HL-60 (cell line): Measurements from ENCODE around the gene NATD1.

ENCODE experiments used
- POLR2AphosphoS5 ChIP-seq: IDR thresholded peaks from 2 replicates; pipeline ENCODE4 v1.6.1; 2012; ENCODE audit warnings: low read depth
- SPI1 ChIP-seq: IDR thresholded peaks from 2 replicates; pipeline ENCODE4 v1.6.1; 2012; ENCODE audit warnings: low read depth, mild to moderate bottlenecking, borderline replicate concordance
- TF ChIP-seq, protein P1 (sequence below): IDR thresholded peaks from one replicate; pipeline ENCODE4 v1.5.1; 2011; ENCODE audit warnings: low read length, control low read depth, inconsistent platforms; ENCODE audit not compliant: insufficient read depth
- TF ChIP-seq, protein P2 (sequence below): IDR thresholded peaks from 2 replicates; pipeline ENCODE4 v1.6.1; 2012; ENCODE audit warnings: low read depth; ENCODE audit not compliant: insufficient replicate concordance

DNA sequence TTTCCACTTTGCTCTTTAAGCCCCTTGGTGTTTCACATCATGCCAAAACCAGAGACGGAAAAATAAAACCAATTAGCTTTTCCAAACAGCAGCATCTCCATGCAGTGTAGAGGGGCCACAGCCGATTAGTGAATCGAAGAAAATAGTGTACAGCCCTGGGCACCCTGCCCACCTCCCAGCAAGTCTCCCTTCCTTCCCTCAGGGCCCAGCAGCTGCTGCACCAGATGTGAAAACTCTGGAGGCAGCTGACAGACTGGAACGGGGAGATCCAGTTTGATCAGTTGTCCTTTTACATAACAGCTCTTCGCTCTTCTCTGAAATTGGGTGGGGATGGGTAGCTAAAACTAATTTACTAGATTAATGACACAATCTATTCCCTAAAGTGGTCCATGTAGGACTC, 58.5 kb downstream of the NATD1 start:
- TF ChIP-seq, protein P1, sequence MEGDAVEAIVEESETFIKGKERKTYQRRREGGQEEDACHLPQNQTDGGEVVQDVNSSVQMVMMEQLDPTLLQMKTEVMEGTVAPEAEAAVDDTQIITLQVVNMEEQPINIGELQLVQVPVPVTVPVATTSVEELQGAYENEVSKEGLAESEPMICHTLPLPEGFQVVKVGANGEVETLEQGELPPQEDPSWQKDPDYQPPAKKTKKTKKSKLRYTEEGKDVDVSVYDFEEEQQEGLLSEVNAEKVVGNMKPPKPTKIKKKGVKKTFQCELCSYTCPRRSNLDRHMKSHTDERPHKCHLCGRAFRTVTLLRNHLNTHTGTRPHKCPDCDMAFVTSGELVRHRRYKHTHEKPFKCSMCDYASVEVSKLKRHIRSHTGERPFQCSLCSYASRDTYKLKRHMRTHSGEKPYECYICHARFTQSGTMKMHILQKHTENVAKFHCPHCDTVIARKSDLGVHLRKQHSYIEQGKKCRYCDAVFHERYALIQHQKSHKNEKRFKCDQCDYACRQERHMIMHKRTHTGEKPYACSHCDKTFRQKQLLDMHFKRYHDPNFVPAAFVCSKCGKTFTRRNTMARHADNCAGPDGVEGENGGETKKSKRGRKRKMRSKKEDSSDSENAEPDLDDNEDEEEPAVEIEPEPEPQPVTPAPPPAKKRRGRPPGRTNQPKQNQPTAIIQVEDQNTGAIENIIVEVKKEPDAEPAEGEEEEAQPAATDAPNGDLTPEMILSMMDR, result no peak
- TF ChIP-seq POLR2AphosphoS5, result no peak
- TF ChIP-seq SPI1, result no peak
- TF ChIP-seq, protein P2, sequence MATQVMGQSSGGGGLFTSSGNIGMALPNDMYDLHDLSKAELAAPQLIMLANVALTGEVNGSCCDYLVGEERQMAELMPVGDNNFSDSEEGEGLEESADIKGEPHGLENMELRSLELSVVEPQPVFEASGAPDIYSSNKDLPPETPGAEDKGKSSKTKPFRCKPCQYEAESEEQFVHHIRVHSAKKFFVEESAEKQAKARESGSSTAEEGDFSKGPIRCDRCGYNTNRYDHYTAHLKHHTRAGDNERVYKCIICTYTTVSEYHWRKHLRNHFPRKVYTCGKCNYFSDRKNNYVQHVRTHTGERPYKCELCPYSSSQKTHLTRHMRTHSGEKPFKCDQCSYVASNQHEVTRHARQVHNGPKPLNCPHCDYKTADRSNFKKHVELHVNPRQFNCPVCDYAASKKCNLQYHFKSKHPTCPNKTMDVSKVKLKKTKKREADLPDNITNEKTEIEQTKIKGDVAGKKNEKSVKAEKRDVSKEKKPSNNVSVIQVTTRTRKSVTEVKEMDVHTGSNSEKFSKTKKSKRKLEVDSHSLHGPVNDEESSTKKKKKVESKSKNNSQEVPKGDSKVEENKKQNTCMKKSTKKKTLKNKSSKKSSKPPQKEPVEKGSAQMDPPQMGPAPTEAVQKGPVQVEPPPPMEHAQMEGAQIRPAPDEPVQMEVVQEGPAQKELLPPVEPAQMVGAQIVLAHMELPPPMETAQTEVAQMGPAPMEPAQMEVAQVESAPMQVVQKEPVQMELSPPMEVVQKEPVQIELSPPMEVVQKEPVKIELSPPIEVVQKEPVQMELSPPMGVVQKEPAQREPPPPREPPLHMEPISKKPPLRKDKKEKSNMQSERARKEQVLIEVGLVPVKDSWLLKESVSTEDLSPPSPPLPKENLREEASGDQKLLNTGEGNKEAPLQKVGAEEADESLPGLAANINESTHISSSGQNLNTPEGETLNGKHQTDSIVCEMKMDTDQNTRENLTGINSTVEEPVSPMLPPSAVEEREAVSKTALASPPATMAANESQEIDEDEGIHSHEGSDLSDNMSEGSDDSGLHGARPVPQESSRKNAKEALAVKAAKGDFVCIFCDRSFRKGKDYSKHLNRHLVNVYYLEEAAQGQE, result no peak
